ENCODE results near the gene PADI6.

DNA sequence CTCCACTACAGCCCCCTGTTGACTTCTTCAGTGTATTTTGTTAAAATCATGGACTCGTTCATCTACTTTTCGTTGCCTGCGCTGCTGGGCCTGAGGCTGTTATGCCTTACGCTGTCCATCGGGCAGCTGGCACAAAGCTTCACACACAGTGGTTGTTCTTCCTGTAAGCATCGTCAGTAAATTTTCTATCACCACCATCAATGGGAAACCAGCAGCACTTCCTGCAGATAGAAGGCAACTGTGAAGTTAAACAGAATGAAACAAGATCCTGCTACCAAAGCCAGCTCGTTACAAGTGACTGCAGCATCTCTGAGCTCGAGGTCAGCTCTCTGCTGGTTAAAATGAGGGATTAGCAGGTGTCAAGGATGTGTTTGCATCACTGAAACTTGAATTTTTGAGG lies 21.9 kb upstream of the PADI6 start:
- TF ChIP-seq, protein P1, sequence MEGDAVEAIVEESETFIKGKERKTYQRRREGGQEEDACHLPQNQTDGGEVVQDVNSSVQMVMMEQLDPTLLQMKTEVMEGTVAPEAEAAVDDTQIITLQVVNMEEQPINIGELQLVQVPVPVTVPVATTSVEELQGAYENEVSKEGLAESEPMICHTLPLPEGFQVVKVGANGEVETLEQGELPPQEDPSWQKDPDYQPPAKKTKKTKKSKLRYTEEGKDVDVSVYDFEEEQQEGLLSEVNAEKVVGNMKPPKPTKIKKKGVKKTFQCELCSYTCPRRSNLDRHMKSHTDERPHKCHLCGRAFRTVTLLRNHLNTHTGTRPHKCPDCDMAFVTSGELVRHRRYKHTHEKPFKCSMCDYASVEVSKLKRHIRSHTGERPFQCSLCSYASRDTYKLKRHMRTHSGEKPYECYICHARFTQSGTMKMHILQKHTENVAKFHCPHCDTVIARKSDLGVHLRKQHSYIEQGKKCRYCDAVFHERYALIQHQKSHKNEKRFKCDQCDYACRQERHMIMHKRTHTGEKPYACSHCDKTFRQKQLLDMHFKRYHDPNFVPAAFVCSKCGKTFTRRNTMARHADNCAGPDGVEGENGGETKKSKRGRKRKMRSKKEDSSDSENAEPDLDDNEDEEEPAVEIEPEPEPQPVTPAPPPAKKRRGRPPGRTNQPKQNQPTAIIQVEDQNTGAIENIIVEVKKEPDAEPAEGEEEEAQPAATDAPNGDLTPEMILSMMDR (IDR thresholded peaks at IDR 0.05; ENCODE audit: low read depth, low read length, poor library complexity, severe bottlenecking) = no peak
- TF ChIP-seq EZH2phosphoT487 (IDR thresholded peaks at IDR 0.05; ENCODE audit: borderline replicate concordance, low read length) = no peak
